ENCODE measurements around the gene BCLAF3.

The BCLAF3 gene

GRCh38 chrX:19968276-19968675, 22.6 kb downstream of the BCLAF3 start:
- DNase-seq (ENCODE audit: low spot score) (no peak), FAIRE-seq (no peak)

DNA sequence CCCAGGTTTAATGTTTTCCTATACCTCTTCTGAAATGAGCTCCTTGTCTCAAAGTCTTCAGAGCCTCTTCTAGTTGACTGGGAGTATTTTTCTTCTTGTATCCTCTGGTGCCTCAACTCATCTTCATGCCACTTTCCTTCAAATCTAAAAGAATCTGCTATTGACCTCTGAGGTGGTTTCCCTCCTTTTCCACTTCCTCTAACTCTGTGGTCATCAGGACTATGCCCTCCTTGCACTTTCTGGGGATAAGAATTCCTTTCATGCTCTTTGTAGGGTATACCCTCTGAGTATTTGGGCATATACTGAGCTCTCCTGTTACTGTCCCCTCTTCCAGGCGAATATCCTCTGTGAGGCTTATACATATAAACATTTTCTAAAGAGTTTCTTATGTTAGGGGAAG, 24.8 kb downstream of the BCLAF3 start:
- no peak for FAIRE-seq

DNA sequence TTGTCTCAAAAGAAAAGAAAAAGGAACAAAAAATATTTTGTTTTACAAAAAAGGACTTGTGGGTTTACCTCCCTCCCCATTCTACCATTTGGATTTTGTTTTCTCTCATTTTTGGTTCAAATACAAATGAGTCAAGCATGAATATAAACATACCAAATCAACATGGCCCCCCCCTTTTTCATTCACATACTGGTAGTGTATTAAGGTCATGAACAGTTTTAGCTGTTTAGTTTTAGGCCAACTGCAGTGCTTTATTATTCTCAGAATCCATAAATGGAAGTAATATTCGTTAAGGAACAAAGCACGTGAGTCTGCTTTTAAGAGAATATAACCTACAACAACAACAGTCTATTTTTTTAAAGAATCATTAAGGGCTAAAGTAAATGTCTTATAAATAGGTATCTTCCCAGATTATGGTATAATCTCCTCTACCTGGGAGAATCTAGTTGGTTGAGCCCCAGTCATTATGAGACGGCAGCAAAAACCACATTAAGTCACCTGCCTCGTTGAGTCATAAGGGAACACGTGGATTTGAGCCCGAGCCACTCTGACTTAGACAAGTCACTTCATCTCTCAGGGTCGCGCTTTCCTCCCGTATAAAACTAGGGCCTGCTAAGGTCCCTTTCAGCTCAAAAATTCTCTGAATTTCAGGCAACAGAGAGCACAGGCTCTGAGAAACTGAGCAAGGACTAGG, 26.7 kb downstream of the BCLAF3 start:
- peak; percentile 75 for FAIRE-seq
- peak; percentile 29 for DNase-seq (ENCODE audit: low spot score)

More for the DNA sequence above, 24.8 kb downstream of the BCLAF3 start:
- no peak for DNase-seq (ENCODE audit: low spot score)

- FAIRE-seq: no peak
- DNase-seq (ENCODE audit: low spot score): no peak
These were observed 29.9 kb downstream of the BCLAF3 start for GRCh38 chrX:19960913-19961312.

- DNase-seq (ENCODE audit: low spot score): no peak
- FAIRE-seq: no peak
These were observed 32.0 kb downstream of the BCLAF3 start for GRCh38 chrX:19958552-19959486.

DNA sequence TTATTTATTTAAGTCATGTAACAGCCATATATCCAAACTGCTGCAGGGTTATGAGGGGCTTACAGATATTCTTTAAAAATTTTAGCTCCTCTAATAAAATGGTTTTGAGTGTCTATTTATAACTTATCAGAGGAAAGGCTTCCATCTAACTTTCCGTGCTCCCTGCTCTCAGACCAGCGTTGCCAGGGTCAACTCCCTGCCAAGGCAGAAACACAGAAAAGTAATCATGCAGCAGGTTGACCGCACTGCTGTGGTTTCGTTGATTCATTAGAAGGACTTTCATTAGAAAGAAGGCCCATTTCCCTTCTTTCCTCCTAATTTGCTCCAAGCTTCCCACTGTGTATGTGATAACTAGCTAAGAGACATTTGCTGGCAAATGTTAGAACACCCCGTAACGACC, 33.9 kb downstream of the BCLAF3 start:
- DNase-seq (ENCODE audit: low spot score) (no peak), FAIRE-seq (no peak)

DNA sequence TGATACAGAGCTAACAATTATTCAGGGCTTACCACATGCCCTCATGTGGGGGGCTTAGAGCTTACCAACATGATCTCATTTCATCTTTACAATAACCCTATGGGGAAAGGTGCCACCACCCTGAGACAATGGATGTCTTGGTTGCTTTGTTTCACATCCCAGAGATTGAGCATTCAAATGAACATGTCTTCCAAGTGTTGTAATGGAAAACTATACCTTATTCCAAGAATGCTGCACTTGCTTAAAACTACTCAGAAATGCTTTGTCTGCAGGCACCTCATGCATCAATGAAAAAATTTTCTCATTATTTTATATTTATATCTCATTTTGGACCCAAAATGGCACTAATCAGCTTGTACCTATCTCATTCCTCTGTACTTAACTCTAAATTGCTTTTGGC, 34.6 kb downstream of the BCLAF3 start:
- FAIRE-seq (no peak), DNase-seq (ENCODE audit: low spot score) (no peak)

DNA sequence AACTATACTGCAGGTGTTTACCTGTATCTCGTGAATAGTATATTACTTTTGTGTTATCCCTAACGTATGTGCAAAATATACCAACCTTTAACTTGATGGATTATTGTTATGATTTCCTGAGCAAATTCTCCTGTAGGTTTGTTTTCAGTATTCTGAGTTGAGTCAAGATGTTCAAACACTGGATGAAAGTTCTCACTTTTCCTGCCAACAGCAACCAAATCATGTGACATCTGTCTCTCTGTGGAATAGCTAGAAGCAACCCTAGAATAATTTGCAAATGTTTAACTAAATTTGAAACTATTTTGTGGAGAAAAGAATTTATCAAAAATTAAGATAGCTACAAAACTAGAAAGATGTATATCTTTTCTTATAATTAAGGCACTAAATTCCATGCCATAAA, 35.6 kb downstream of the BCLAF3 start:
- FAIRE-seq: no peak

GRCh38 chrX:19954335-19955096, 36.3 kb downstream of the BCLAF3 start:
- FAIRE-seq (no peak), DNase-seq (ENCODE audit: low spot score) (no peak)

More for the DNA sequence above, 35.6 kb downstream of the BCLAF3 start:
- DNase-seq (ENCODE audit: low spot score): no peak

- no peak for FAIRE-seq
- DNase-seq (ENCODE audit: low spot score): no peak
These were observed 37.7 kb downstream of the BCLAF3 start for GRCh38 chrX:19953145-19953544.

DNA sequence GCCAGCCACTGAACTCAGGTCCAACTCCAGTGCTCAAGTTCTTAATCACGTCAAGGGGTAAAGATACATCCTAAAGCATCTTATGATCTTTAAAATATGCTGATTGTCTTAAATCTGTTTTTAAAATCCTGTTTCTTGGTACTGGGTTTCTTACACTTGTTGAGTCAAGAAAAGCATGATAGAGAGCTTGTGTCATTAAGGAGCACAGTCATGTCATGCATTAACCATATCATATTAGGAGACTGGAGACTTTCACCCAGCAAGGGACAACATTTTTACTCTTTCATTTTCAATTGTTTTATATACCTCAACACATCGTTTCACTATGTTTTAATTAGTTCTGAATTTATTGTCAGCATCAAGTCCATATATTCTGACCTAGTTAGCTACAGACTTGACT, 41.5 kb downstream of the BCLAF3 start:
- FAIRE-seq (no peak), DNase-seq (ENCODE audit: low spot score) (no peak)

DNA sequence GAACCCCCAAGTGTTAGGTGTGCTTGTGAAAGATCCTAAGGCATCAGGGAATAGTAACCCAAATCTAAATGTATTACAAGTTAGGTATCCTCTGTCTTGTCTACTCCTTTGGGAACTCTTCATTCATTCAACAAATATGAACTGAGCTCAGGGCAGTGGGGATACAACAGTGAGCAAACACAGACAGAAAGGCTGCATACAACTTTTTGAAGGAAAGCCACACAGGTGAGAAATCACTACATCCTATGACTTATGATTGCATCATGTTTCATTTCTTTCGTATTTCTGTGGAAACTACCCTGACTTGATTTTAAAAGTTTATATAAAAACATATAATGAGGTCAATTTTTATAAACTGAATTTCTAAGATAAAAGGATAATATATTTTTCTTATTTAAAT, 43.2 kb downstream of the BCLAF3 start:
- FAIRE-seq (no peak), DNase-seq (ENCODE audit: low spot score) (no peak)
